ENCODE results near the gene TNFRSF25. TPM values are rescaled to one million over a fixed set of nuclear protein-coding genes. Genes with fewer than 3 reads are reported as not detected.
A peak's percentile ranks its signal among the peaks of the same experiment; 100 is the strongest.

TNFRSF25 gene
- total and polyA plus RNA-seq, 9 of the 15 experiments (the other 6 are each of a cell fraction or from before 2014, with no cell fraction given) = 0.24 to 0.49 TPM; not detected in 7

DNA sequence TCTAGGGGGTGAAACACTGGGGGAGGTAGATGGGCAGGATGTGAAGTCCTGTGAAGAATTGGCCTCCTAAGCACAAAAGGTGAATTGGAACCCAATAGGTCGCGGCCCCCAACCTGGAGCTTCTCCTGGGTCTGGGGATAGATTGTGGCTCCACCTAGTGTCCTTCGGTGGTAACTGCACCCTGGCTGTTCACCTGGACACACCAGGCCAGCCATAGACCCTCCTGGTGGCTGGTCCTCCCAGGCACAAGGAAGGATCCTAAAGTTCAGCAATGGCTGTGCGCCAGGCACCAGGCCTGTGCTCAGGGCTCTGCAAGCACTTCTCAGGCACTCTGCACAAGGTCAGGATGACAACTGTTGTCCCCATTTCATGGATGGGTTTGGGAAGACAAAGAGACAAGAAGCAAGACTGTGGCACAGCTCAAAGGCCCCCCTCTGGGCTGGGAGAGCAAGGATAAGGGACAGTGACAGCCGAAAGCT, 27.9 kb downstream of the TNFRSF25 start (continued):
- TF ChIP-seq, protein P1, sequence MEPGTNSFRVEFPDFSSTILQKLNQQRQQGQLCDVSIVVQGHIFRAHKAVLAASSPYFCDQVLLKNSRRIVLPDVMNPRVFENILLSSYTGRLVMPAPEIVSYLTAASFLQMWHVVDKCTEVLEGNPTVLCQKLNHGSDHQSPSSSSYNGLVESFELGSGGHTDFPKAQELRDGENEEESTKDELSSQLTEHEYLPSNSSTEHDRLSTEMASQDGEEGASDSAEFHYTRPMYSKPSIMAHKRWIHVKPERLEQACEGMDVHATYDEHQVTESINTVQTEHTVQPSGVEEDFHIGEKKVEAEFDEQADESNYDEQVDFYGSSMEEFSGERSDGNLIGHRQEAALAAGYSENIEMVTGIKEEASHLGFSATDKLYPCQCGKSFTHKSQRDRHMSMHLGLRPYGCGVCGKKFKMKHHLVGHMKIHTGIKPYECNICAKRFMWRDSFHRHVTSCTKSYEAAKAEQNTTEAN (CRISPR knock-in tag; IDR thresholded peaks at IDR 0.05) = no peak
- TF ChIP-seq, protein P2, sequence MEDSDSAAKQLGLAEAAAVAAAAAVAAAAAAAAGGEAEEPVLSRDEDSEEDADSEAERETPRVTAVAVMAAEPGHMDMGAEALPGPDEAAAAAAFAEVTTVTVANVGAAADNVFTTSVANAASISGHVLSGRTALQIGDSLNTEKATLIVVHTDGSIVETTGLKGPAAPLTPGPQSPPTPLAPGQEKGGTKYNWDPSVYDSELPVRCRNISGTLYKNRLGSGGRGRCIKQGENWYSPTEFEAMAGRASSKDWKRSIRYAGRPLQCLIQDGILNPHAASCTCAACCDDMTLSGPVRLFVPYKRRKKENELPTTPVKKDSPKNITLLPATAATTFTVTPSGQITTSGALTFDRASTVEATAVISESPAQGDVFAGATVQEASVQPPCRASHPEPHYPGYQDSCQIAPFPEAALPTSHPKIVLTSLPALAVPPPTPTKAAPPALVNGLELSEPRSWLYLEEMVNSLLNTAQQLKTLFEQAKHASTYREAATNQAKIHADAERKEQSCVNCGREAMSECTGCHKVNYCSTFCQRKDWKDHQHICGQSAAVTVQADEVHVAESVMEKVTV (CRISPR knock-in tag; IDR thresholded peaks at IDR 0.05) = peak; percentile 21; the same call in 1 of the 2 replicates
- TF ChIP-seq SMARCE1 (IDR thresholded peaks at IDR 0.05) (no peak), FOXA3 (CRISPR knock-in tag; conservative IDR thresholded peaks at IDR 0.05 in 1 of 2, IDR thresholded peaks at IDR 0.05 in 1 of 2) (no peak), SMARCA5 (IDR thresholded peaks at IDR 0.05) (no peak), TCF3 (CRISPR knock-in tag; IDR thresholded peaks at IDR 0.05) (no peak), POLR2H (tag; IDR thresholded peaks at IDR 0.05; ENCODE audit: low read depth) (no peak), NONO (IDR thresholded peaks at IDR 0.05; ENCODE audit: low read depth in 2 of 2, low read length in 1 of 2) (peak in 1 of 2 experiments; percentile 36; a peak in 1 of 4 replicates), SMC3 (conservative IDR thresholded peaks at IDR 0.05; ENCODE audit: insufficient read depth, low read depth, low read length) (peak; percentile 76), WHSC1 (IDR thresholded peaks at IDR 0.05; ENCODE audit: low read length) (no peak), STAG1 (CRISPR knock-in tag; IDR thresholded peaks at IDR 0.05; ENCODE audit: borderline replicate concordance) (no peak; the same call in 1 of the 2 replicates)
- TF ChIP-seq, protein P3, sequence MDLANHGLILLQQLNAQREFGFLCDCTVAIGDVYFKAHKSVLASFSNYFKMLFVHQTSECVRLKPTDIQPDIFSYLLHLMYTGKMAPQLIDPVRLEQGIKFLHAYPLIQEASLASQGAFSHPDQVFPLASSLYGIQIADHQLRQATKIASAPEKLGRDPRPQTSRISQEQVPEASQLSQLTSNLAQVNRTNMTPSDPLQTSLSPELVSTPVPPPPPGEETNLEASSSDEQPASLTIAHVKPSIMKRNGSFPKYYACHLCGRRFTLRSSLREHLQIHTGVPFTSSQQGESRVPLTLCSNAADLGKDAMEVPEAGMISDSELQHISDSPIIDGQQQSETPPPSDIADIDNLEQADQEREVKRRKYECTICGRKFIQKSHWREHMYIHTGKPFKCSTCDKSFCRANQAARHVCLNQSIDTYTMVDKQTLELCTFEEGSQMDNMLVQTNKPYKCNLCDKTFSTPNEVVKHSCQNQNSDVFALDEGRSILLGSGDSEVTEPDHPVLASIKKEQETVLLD (IDR thresholded peaks at IDR 0.05) = 0 out of 2 replicates have a peak, but pooled peaks have one; percentile 14
- TF ChIP-seq, protein P4, sequence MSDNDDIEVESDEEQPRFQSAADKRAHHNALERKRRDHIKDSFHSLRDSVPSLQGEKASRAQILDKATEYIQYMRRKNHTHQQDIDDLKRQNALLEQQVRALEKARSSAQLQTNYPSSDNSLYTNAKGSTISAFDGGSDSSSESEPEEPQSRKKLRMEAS (CRISPR knock-in tag; IDR thresholded peaks at IDR 0.05) = peak; percentile 32; the same call in 1 of the 2 replicates
- TF ChIP-seq, protein P5, sequence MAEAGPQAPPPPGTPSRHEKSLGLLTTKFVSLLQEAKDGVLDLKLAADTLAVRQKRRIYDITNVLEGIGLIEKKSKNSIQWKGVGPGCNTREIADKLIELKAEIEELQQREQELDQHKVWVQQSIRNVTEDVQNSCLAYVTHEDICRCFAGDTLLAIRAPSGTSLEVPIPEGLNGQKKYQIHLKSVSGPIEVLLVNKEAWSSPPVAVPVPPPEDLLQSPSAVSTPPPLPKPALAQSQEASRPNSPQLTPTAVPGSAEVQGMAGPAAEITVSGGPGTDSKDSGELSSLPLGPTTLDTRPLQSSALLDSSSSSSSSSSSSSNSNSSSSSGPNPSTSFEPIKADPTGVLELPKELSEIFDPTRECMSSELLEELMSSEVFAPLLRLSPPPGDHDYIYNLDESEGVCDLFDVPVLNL (CRISPR knock-in tag; IDR thresholded peaks at IDR 0.05; ENCODE audit: low read depth) = 0 out of 2 replicates have a peak, but pooled peaks have one; percentile 14
- TF ChIP-seq, protein P6, sequence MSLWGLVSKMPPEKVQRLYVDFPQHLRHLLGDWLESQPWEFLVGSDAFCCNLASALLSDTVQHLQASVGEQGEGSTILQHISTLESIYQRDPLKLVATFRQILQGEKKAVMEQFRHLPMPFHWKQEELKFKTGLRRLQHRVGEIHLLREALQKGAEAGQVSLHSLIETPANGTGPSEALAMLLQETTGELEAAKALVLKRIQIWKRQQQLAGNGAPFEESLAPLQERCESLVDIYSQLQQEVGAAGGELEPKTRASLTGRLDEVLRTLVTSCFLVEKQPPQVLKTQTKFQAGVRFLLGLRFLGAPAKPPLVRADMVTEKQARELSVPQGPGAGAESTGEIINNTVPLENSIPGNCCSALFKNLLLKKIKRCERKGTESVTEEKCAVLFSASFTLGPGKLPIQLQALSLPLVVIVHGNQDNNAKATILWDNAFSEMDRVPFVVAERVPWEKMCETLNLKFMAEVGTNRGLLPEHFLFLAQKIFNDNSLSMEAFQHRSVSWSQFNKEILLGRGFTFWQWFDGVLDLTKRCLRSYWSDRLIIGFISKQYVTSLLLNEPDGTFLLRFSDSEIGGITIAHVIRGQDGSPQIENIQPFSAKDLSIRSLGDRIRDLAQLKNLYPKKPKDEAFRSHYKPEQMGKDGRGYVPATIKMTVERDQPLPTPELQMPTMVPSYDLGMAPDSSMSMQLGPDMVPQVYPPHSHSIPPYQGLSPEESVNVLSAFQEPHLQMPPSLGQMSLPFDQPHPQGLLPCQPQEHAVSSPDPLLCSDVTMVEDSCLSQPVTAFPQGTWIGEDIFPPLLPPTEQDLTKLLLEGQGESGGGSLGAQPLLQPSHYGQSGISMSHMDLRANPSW (CRISPR knock-in tag; IDR thresholded peaks at IDR 0.05) = peak; percentile 94; the same call in 1 of the 2 replicates
- TF ChIP-seq, protein P7, sequence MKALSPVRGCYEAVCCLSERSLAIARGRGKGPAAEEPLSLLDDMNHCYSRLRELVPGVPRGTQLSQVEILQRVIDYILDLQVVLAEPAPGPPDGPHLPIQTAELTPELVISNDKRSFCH (CRISPR knock-in tag; IDR thresholded peaks at IDR 0.05) = no peak
- TF ChIP-seq, protein P7 (tag; IDR thresholded peaks at IDR 0.05) = 0 out of 2 replicates have a peak, but pooled peaks have one; percentile 41
